NCI-H524 (cell line): ENCODE measurements around the gene CNN1.
"Not testable (repeated sequence)": the region's sequence is repeated elsewhere in the genome, so short reads cannot be mapped to it uniquely, and the experiment has no call there.

Source experiments
- DNase-seq, 2 experiments: peaks; one replicate each; lab custom pipeline; 2025; lab: John Stamatoyannopoulos, UW

CNN1 gene

GRCh38 chr19:11599704-11600103, 61.1 kb downstream of the CNN1 start:
- DNase-seq: not testable (repeated sequence)
